Embryonic facial prominence (tissue), 1 donor: ENCODE measurements around the gene RCN1.
"Not testable (repeated sequence)": the region's sequence is repeated elsewhere in the genome, so short reads cannot be mapped to it uniquely, and the experiment has no call there.

Experiments
- DNase-seq: peaks from one replicate; pipeline ENCODE4 v3.0.0-alpha.2; 2016; ENCODE audit errors: extremely low spot score

The RCN1 gene

DNA sequence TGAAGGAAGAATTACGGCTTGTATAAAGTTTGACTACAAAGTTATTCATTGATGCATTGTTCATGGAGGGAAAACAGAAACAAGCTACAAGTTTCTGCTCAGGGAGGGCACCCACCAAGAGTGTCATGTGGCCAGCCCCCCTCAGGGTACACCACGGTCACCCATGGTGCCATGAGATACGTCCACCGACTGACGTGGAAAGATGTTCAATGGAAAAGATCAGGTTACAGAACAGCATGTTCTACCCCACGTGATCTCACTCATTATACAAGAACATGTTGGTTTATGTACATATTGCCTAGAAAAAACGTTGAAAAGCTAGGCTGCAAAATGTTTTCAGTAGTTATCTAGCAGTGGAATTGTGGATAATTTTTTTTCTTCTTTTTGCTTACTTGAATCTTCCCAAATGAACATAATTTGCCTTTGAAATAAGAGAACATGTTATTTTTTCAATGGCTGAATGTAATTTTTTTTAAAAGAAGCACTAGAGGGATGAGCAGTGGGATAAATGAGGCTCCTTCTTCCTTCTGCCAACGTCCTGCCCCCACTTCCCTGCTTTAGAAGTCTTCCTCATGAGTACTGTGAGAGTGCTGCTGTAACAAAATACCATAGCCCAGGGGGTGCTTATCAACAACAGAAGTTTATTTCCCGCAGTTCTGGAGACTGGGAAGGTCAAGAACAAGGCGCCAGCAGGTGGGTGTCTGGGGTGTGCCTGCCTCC is 22.5 kb downstream of the RCN1 start:
- no peak for DNase-seq

DNA sequence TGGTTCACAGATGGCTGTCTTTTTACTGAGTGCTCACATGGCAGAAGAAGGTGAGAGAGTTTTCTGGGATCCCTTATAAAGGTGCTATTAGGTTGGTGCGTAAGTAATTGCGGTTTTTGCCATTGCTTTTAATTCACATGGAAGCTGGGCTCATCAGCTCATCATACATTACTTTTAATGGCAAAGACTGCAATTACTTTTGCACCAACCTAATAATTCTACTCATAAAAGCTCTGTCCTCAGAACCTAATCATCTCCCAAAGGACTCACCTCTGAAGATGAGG is 23.0 kb downstream of the RCN1 start:
- no peak for DNase-seq

DNA sequence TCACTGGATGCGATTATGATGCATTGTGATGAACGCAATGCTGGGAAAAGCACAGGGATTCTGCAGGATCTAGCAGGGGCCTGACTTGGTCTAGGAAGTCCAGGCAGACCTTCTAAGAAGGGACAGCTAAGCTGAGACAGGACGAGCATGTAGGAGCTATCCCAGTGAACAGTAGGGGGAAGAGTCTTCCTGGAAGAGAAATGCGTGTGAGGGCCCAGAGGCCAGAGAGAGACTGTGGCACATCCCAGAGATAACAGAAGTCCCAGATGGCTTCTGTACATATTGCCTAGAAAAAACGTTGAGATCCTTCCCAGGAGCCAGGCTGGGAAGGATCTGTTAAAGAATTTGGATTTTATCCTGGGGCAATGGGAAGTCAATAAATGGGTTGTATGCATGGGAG is 24.6 kb downstream of the RCN1 start:
- no peak for DNase-seq

DNA sequence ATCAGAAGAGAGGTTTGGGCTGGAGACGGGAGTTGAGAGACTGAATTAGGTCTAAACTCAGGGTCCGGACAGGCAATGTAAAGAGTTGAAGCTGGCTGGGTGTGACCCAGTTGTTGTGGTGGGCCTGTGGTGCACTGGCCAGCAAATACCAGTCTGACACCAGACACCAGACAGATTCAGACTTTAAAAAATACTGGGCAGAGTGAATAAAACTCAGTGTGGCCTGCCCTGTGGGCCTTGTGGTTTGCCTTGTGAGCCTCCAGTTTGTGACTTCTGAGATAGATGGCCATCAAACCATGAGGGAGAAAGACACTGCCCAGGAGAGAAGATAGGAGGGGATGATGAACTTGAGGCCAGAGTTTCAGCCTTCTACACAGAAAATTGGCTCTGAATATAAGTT is 25.8 kb downstream of the RCN1 start:
- DNase-seq: no peak

DNA sequence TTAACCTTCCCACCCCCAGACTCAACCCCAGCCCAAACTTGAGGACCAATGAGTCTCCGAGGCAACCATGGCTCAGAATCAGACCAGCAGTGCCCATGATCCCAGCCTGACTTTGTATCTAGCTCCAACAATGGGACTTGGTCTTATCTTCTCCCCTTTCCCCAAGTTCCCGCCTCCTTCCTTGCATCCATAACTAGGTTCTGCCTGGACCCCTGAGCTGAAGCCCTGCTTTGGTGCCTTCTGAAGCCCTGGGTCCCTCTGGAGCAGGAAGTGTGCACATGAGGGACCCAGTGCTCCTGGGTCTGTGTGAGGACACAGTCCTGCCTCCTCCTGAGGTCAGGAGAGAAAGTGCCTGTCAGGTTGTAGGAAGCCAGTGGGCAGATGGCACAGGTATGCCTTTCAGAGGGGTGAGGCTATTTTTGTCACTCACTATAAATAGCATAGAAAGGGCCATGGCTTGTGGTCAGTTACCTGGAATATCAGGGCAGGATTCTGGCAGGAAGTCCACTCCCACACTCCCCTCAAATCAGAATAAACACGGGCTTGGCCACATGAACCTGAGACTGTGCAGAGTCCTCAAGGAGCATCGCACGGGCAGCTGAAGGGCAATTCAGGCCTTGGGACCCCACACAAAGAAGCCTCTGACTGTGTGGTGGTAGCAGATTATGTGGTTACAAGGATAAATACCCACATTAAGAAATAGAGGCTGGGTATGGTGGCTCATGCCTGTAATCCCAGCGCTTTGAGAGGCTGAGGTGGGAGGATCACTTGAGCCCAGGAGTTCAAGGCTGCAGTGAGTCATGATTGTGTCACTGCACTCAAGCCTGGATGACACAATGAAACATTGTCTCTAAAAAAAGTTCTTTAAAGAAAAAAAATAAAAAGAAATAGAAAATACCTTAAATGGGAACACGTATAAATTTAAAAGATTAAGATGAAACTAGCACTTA is 27.4 kb downstream of the RCN1 start:
- no peak for DNase-seq

DNA sequence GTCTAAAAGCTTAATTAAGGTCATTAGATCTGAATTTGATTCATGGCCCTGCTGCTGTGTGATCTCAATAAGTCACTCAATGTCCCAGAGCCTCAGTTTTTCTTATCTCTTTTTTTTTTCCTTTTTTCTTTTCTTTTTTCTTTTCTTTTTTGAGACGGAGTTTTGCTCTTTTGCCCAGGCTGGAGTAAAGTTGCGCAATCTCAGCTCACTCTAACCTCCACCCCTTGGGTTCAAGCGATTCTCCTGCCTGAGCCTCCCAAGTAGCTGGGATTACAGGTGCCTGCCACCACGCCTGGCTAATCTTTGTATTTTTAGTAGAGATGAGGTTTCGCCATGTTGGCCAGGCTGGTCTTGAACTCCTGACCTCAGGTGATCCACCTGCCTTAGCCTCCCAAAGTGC is 28.3 kb downstream of the RCN1 start:
- DNase-seq: not testable (repeated sequence)

DNA sequence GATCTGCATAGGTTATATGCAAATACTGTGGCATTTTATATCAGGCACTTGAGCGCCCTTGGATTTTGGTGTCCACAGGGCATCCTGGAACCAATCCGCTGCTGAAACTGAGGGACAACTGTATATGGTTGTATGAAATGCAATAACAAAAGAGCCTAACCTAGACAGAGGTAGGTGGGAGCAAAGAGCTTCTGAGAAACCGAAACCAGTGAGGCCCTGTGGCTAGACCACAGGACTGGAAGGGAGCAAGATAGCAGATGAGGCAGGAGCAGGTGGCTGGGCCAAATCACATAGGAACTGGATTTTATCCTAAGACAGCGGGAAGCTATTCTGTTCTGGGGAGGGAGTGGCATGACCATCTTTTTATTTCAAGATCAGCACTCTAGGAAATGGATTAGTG is 30.1 kb downstream of the RCN1 start:
- DNase-seq: no peak

DNA sequence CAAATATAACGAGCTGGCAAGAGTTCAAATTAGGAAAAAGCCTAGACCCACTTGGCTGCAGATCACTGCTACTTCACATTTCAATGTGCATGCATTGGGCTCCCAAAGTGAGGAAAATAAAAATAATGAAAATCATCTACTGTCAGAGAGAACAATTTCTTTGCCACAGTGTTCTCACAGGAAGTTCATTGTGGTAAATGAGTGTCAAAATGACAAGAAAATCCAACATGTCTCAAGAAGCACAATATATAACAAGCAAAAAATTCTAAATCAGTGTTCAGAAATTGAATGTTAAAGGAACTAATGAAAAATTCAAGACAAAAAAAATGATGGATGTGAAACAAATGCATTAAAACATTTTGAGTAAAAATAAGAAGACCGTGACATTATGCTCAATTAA is 31.3 kb downstream of the RCN1 start:
- no peak for DNase-seq

DNA sequence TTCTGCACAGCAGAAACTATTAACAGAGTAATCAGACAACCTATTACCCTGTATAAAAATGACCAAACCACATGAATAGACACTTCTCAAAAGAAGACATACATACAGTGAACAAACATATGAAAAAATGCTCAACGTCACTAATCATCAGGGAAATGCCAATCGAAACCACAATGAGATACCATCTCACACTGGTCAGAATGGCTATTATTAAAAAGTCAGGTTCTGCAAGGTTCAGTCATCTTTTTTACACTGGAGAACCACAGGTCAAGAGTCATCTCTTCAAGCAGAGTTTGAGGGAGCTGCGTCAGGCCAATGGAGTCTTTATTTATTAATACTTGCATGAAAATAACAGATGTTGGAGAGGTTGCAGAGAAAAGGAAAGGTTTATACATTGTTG is 40.4 kb downstream of the RCN1 start:
- no peak for DNase-seq

DNA sequence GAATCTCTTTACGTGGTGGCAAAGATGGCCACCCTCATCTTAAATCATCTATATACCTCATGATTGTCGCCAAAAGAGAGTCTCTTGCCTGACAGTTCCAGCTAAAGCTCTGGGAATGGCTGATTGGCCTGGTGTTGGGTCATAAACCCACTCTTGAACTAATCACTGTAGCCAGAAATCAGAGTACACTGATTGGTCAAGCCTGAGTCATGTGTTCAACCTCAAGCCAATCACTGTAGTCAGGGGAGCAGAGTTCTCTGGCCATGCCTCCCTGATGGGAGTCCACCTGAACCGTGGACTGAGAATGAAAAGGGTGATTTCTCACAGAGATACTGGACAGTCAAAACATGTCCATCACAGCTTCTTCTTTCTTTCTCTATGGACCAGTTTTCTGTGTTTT is 45.8 kb downstream of the RCN1 start:
- DNase-seq: no peak

DNA sequence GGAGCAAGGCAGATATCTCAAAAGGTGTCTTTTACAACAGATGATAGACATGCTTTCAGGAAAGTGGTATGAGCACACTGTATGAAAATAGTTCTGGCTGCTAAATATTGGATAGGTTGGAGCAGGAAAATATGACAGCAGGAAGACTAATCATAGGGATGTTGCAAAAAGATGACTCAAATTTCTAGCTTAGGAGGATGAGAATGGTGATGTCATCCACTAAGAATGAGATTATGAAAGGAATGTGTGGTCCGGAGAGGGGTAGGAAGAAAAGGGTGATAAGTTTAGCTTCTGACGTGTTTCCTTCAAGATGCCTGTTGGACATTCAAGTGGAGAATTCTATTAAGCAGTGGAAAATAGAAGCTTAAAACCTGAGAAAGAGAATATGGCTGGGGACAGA is 46.4 kb downstream of the RCN1 start:
- DNase-seq: no peak

DNA sequence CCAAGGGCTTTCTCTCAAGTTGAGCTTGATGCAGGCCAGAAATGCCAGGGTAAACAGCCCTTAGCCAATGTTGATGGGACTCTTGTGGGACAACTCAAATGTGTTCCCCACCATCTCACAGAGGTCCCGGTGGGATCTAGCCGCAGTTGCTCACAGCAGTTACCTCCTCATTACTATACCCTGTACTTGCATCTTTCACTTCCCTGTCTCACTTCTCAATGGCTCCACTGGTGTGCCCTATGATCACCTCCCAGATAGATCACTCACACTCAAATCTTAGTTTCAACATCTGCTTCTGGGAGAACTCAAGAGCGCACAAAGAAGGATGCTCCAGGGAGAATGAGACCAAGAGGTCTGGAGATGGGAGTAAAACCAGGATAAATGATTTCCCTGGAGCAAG is 47.0 kb downstream of the RCN1 start:
- no peak for DNase-seq

DNA sequence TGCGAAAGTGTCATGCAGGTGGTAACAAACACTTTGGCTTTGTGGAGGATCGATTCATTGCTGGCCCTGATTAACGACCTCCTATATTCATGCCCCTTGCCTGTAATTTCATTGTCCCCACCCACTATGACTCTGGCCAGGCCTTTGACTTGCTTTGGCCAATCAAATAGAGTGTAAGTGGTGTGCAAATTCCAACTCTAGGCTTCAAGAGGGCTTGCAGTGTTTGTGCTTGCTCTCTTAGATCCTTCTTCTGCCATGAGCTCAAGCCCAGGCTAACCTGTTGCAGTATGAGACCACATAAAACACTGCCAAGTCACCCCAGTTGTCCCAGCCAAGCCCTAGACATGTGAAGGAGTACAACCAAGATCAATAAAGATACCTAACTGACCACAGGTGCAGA is 48.0 kb downstream of the RCN1 start:
- no peak for DNase-seq

DNA sequence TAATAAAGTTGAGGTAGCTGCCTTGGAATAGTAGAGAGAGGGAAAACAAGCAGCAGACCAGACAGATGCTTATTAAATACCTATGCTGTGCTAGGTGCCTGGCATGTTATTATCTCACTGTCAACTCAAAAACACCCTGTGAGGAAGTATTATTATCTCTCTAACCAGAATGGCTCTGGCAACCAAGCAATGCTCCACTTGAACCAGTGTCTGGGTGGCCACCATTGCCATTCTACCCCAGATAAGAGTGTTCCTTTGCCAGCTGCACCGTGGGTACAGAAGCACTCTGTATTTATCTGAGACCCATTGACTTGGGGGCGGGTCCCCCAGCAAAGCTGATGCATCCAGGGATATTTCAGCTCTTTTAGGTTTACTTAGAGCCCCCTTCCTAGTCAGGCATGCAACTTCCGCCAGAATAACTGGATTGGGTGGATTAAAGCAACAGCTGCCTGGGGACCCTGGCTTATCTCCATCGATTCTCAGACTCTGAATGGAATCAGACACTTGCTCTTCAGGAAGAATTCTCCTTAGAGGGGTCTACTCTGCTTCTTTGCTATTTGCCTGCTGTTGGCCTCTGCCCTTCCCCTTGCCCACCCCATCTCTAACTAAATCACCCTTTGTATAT is 49.1 kb downstream of the RCN1 start:
- DNase-seq: no peak

DNA sequence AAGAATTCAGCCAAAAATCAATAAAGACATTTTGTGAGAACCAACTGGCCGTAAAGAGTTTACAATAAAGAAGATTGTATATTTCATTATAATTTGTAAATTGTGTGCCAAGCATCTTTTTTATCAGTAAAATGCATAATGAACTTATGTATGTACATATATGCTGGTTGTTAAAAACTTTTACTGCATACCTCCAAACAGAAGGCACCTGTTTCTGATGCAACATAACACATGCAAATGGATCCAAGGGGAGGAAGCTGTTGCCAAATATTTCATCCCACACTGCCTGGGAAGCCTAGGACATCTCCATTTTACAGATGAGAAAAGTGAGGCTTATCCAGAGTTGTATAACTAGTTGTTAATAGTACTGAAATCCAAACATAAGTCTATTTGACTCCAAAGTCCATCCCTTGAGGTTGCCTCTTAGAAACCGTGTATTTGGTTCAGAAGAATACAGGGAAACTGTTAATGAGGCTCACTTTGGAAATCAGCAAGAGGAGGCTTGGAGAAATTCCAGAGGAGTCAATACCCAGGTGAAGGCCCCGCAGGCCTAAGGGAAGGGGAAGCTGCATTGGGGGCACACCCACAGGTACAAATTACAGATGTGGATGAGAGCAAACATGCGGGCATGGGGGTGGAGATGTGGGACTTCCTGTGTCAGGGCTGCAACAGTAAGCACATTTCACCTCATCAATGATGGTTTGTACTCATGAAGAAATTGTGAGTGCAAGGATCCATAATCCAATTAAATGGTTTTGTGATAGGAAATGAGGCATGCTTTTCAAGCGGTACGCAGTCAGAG is 51.1 kb downstream of the RCN1 start:
- no peak for DNase-seq

DNA sequence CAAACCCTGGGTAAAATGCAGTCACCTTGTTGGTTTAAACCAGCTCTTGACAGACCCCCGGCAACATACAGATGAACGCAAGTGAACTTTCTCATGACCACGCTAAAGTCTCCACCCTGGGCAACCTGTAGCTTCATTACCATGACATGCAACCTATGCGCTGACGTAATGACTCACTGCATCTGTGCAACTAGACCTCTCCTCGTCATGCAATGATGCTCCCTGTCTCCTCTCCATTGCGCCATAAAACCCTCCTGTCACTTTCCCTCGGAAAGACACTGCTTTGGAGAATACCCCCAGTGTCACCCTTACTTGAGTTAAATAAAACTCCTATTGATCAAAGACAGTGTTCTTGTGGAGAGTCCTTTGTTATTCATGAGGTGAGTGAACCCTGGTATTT is 52.5 kb downstream of the RCN1 start:
- DNase-seq: no peak

DNA sequence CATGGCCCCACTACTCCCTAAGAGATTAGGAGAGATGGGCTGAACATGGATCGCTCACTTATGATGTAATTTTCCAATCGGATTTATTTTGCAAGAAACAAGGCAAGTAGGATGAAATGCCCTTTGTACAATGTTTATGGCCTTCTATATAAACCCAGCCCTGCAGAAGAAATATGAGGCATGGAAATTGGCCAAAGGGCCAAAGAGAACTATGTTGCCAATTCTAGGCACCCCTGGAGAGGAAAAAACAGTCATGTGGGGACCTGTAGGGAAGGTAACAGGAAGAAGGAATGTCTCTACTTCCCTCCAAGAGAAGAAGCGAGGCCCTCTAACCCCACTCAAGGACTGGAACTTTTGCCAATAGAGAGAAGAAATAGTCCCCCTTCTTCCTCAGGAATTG is 54.4 kb downstream of the RCN1 start:
- DNase-seq: no peak

DNA sequence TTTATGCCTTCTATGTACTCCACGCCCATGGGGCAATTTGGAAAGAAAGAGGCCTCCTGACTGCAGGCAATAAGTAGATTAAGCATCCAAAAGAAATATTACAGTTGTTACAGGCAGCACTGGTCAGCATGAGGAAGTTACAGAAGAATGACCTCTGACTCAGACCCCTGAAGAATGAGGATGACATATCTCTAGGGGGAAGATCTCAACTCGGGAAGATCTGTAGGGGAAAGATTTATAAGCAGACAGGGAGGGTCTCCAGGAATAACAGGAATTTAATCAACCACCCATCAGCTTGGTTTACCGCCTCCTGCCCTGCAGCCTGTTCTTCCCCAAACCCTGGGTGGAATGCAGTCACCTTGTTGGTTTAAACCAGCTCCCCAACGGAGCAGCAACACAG is 58.0 kb downstream of the RCN1 start:
- DNase-seq: no peak

DNA sequence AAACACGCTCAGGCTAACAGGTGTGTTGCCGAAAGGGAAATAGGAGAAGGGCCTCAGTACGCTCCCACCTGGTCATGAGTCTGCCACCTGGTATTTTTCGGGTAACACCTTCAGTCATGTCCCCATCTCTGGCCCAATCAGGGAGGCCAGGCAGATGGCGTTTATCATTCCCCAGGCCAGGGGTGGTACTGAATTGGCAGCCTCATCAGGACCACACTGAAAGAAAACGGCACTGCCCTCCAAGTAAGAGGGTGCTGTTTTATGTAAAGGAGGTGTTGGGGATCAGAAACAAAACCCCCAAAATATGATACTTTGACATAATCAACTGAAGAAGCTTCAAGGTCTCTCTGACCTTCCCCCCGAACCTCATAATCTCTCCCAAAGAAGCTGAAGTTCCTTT is 58.9 kb downstream of the RCN1 start:
- DNase-seq: no peak

DNA sequence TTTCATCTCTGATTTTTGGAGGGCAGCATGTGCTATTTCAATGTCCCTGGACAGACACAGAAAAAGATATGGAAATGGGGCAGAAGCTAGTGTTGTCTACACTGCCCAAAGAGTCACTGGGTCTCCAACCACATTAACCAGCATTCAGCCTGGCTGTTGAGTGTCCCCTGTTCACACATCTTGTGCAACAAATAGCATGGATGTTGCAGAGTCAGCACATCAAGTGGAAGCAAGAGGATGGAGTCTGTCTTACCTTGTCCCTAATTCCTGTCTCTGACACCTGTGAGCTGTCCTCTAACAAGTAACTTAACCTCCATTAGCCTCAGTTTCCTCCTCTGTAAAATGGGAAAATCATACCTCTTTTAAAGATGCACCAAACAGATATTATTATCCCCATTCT is 60.2 kb downstream of the RCN1 start:
- no peak for DNase-seq

DNA sequence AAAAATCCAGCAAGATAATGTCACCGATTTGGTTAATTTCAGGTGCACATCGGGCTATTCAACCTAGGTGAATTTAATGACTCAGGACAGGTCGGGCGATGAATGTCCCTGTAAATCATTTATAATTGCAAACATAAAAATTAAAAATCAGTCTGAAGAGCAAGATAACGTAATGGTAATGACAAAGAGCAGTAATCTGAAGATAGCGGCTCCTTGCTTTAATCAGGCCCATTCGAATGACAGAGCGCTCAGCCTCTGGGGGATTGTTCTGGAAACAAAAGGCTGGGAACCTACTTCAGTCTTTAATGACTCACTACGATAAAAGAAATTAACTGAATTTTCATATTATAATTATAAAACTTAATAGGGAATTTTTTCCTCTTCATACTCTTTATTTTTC is 61.3 kb downstream of the RCN1 start:
- no peak for DNase-seq

DNA sequence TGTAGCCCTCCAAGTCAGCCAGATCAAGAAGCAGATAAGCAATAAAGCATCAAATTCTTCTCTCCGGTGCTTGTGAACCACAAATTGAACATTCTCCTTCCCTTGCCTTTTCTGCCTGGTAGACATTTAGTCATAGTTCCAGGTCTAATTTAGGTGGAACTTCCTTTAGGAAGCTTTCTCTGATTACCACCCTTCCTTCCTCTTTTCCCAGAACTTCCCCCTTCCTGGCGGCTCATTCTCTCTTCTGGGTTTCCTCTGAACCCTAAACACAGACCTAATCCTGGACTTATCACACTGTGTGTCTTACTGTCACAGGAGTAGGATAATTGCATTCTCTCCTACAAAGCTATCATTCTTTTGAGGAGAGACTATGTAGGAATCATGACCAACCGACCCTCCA is 61.9 kb downstream of the RCN1 start:
- no peak for DNase-seq
